A204.1 (cell line): ENCODE measurements around the gene SLC19A3.
"Not testable (repeated sequence)": the region's sequence is repeated elsewhere in the genome, so short reads cannot be mapped to it uniquely, and the experiment has no call there.

ENCODE experiments used
- FAIRE-seq: peaks from 2 replicates; lab custom pipeline; 2012; peaks lifted over from hg19 to GRCh38; lab: Jason Lieb, UNC

SLC19A3 gene

GRCh38 chr2:227717687-227718567, at the start of gene SLC19A3:
TSS of gene SLC19A3 (minus strand) at chr2:227718028. CDS start at chr2:227702318, 15,710 bp downstream.
- FAIRE-seq: no peak

DNA sequence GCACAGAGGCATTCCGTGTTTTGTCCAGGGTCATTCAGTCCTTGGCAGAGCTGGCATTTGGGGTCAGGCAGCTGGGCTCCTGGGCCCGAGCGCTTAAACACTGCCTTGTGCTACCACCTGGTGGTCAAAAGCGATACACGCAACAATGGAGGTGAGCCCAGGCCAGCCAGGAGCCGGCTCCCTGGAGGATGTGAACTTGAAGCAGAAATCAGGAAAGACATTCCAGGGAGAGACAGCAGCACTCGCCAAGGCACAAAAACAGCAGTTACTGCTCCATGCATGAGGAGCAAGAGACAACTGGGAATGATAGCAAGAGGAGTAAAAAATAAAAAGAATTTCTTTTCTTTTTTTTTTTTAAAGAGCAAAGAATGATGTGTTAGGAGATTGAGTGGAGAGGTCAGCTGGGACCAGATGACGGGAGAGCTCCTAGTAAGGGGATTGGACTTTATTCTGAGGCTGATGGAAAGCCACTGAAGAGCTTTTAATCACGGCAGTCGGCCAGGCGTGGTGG, 48.6 kb upstream of the SLC19A3 start:
- FAIRE-seq: peak; percentile 76

DNA sequence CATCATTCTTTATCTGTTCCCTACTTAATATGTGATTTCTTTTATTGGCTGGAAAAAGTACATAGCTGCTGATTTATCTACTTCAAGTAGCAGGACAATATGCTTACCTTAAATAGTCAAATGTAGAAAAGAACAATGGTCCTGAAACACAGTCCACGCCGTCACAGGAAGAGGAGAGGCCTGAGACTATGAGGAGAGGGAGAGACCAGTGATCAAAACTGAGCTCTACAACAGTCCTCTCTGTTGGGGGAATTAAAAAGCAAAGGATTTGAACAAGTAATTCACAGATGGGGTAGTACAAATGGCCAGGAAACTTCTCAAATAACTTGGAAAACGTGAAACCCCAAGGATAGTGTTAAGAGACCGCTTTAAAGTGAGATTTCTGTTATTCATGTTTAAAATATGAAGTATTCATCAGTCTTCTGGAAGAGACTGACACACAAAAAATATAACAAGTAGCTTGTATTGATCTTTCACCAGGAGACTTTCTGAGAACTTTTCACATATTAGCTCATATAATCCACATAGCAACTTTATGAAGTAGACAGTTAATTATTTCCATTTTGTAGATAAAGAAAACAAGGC, 48.1 kb upstream of the SLC19A3 start:
- FAIRE-seq: no peak

- no peak for FAIRE-seq
Measured at GRCh38 chr2:227761740-227762476, 44.1 kb upstream of the SLC19A3 start.

- FAIRE-seq: no peak
Measured at GRCh38 chr2:227759411-227760118, 41.7 kb upstream of the SLC19A3 start.

DNA sequence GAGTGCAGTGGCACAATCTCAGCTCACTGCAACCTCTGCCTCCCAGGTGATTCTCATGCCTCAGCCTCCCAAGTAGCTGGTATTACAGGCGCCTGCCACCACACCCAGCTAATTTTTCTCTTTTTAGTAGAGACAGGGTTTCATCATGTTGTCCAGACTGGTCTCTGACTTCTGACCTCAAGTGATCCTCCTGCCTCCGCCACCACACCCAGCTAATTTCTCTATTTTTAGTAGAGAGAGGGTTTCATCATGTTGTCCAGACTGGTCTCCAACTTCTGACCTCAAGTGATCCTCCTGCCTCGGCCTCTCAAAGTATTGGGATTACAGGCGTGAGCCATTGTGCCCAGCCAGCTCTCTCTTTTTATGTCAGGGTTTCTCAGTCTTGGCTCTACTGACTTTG, 38.4 kb upstream of the SLC19A3 start:
- not testable (repeated sequence) for FAIRE-seq

DNA sequence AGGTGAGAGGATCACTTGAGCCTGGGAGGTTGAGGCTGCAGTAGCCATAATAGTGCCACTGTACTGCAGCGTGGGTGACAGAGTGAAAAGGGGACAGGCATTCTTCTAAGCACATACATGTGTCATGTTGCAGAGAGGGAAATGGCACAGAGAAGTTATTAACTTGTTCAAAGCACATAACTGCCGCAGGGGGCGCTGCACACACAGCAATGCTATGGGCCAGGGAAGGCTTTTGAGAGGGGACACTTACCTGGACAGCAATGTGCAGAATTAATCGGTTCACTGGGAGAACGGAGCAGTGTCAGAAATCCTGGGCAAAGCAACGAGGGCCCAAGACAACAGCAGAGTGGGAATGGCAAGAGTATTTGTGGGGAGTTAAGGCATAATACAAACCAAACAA, 30.3 kb upstream of the SLC19A3 start:
- FAIRE-seq: no peak

- FAIRE-seq: no peak
Measured at GRCh38 chr2:227745594-227745993, 27.8 kb upstream of the SLC19A3 start, which contains the start of gene SCYGR8. TSS of gene SCYGR8 (plus strand) at chr2:227745894. CDS start at chr2:227745894, 0 bp downstream.

DNA sequence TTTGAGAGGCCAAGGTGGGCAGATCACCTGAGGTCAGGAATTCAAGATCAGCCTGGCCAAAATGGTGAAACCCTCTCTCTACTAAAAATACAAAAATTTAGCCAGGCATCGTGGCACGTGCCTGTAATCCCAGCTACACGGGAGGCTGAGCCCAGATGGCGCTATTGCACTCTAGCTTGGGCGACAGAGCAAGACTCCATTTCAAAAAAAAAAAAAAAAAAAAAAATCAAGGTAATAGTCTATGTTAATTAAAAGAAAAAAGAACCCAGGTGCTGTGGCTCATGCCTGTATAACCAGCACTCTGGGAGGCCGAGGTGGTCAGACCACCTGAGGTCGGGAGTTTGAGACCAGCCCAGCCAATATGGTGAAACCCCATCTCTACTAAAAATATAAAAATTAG, 22.9 kb upstream of the SLC19A3 start:
- not testable (repeated sequence) for FAIRE-seq

- no peak for FAIRE-seq
Measured at GRCh38 chr2:227739351-227739750, 21.5 kb upstream of the SLC19A3 start.

DNA sequence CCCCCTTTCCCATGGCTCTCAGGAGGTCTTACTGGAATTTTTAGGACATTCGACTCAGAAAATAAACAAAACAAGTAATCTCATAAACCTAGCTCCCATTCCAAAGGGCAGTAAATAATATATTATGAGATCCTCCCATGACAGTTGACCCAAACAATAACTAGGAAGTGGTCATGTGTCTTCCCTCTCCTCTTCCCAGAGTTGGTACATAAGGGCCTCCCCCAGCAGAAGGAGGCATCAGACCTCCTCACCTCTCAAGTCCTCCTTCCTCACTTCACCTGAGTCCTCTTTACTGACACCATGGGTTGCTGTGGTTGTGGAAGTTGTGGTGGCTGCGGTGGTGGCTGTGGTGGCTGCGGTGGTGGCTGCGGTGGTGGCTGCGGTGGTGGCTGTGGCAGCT, 10.2 kb upstream of the SLC19A3 start, which contains the start of gene SCYGR7:
Gene SCYGR7 (plus strand): TSS at position 301 of the 400 bp plus-strand sequence. CDS start 0 bp downstream, at position 301.
- FAIRE-seq: no peak

- no peak for FAIRE-seq
Measured at GRCh38 chr2:227724394-227725039, 6.7 kb upstream of the SLC19A3 start, which contains the start of gene SCYGR6. TSS of gene SCYGR6 (minus strand) at chr2:227724757. CDS start at chr2:227724757, 0 bp downstream.

DNA sequence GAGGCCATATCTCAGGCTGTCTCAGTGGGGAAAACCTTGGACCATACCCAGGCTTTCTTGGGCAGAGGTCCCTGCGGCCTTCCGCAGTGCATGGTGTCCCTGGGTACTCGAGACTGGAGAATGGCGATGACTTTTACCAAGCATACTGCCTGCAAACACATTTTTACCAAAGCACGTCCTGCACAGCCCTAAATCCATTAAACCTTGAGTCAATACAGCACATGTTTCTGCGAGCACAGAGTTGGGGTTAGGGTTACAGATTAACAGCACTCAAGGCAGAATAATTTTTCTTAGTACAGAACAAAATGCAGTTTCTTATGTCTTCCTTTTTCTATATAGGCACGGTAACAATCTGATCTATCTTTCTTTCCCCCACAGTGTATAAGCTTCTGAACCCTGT, 5.0 kb upstream of the SLC19A3 start:
- FAIRE-seq: not testable (repeated sequence)

GRCh38 chr2:227720680-227721079, 2.9 kb upstream of the SLC19A3 start:
- no peak for FAIRE-seq

GRCh38 chr2:227719641-227720040, 1.8 kb upstream of the SLC19A3 start:
- FAIRE-seq: no peak

- FAIRE-seq: no peak
Measured at GRCh38 chr2:227716501-227716900, 1.3 kb downstream of the SLC19A3 start.

GRCh38 chr2:227713291-227713690, 4.5 kb downstream of the SLC19A3 start:
- no peak for FAIRE-seq

GRCh38 chr2:227710986-227711385, 6.8 kb downstream of the SLC19A3 start:
- no peak for FAIRE-seq

GRCh38 chr2:227707390-227707789, 10.4 kb downstream of the SLC19A3 start:
- FAIRE-seq: no peak

GRCh38 chr2:227706859-227707258, 11.0 kb downstream of the SLC19A3 start:
- no peak for FAIRE-seq

DNA sequence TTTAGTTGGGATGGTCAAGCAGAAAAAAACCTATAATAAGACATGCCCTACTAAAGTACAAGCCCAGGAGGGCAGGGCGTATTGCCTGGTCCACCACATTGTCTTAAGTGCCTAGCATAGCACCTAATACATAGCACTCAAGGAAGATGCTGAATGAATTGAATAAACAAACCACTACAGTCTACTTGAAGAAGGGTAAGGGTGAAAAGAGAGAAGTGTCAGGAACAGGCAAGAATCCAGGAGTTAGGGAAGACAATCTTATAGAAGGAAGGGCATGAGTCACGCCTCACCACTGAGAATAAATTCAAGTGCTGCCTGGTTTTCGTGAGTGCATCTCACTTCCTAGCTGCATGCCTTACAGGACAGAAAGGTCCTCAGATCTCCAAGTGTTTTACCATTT, 13.9 kb downstream of the SLC19A3 start:
- FAIRE-seq: no peak
